ENCODE measurements around the gene PRMT7.

DNA sequence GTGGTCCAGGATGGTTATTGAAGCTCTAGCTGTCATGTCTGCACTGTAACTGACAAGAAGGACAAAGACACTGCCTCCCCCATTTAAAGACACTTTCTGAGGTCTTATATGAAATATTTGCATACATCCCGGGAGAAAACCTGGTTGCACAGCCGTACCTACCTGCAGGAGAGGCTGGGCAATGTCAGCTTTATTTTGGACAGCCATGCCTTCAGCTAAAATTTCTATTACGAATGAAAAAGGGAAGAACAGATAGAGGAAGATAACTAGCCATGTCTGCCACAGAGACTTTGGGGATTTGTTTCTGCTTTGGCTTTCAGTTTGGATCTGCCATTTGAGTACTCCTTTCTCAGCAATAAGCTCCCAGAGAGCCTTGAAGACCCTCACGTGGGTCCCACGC is 27.5 kb upstream of the PRMT7 start:
- no peak for TF ChIP-seq EZH2phosphoT487 (IDR thresholded peaks at IDR 0.05; ENCODE audit: borderline replicate concordance, low read depth, low read length)
- TF ChIP-seq, protein P1, sequence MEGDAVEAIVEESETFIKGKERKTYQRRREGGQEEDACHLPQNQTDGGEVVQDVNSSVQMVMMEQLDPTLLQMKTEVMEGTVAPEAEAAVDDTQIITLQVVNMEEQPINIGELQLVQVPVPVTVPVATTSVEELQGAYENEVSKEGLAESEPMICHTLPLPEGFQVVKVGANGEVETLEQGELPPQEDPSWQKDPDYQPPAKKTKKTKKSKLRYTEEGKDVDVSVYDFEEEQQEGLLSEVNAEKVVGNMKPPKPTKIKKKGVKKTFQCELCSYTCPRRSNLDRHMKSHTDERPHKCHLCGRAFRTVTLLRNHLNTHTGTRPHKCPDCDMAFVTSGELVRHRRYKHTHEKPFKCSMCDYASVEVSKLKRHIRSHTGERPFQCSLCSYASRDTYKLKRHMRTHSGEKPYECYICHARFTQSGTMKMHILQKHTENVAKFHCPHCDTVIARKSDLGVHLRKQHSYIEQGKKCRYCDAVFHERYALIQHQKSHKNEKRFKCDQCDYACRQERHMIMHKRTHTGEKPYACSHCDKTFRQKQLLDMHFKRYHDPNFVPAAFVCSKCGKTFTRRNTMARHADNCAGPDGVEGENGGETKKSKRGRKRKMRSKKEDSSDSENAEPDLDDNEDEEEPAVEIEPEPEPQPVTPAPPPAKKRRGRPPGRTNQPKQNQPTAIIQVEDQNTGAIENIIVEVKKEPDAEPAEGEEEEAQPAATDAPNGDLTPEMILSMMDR (conservative IDR thresholded peaks at IDR 0.05; ENCODE audit: low read length), result no peak

Measured in OCI-LY7 (cell line).